A673 (cell line): ENCODE data around the gene PPT1. TPM values are rescaled to one million over a fixed set of nuclear protein-coding genes. Genes with fewer than 3 reads are reported as not detected.
"Not testable (repeated sequence)": the region's sequence is repeated elsewhere in the genome, so short reads cannot be mapped to it uniquely, and the experiment has no call there.

Experiments used
- BruUV-seq: library from RNA; stranded (reverse); fragments of 400-500 nt; replicated peaks from 2 replicates; lab custom pipeline; 2021; lab: Mats Ljungman, UMichigan
- CTCF ChIA-PET: fragments of 300-600 bp; sonication (Branson Sonifier 250); formaldehyde crosslinking; loops from one replicate; lab custom pipeline; 2022; ENCODE audit warnings: antibody characterized with exemption; lab: Charles Lee
- POLR2A ChIA-PET: fragments of 300-600 bp; sonication (Branson Sonifier 250); formaldehyde crosslinking; loops from one replicate; lab custom pipeline; 2022; ENCODE audit warnings: antibody characterized with exemption; ENCODE audit not compliant: low non-redundant PET; lab: Charles Lee
- DNase-seq: peaks from one replicate; pipeline ENCODE4 v3.0.0-alpha.2; 2015; ENCODE audit warnings: low spot score
- H3K27ac ChIP-seq: fragments of 200-600 bp; sonication (generic); 2 replicates; pipeline ENCODE4 v1.5.1; 2016; ENCODE audit warnings: mixed run types, low read depth, mild to moderate bottlenecking, mixed read lengths, antibody characterized with exemption, low read length; ENCODE audit not compliant: poor library complexity, severe bottlenecking
- H3K27me3 ChIP-seq: fragments of 200-600 bp; sonication (generic); replicated peaks from 2 replicates; pipeline ENCODE4 v1.6.1; 2017; ENCODE audit warnings: mixed run types, low read depth, mild to moderate bottlenecking, mixed read lengths, antibody characterized with exemption, low read length; ENCODE audit not compliant: insufficient read depth, poor library complexity
- H3K36me3 ChIP-seq: fragments of 200-600 bp; sonication (generic); 2 replicates; pipeline ENCODE4 v1.6.1; 2016; ENCODE audit warnings: mixed run types, mild to moderate bottlenecking, mixed read lengths, antibody characterized with exemption, low read length; ENCODE audit not compliant: insufficient read depth, poor library complexity, severe bottlenecking
- H3K4me1 ChIP-seq: fragments of 200-600 bp; sonication (generic); 2 replicates; pipeline ENCODE4 v1.6.1; 2017; ENCODE audit warnings: mixed run types, mild to moderate bottlenecking, mixed read lengths, antibody characterized with exemption, low read length; ENCODE audit not compliant: insufficient read depth, poor library complexity, severe bottlenecking
- H3K4me3 ChIP-seq: fragments of 200-600 bp; sonication (generic); 2 replicates; pipeline ENCODE4 v1.5.1; 2016; ENCODE audit warnings: low read depth, mixed run types, mild to moderate bottlenecking, mixed read lengths, low read length; ENCODE audit not compliant: poor library complexity, severe bottlenecking
- H3K9me3 ChIP-seq: fragments of 200-600 bp; sonication (generic); 2 replicates; pipeline ENCODE4 v1.6.1; 2016; ENCODE audit warnings: mixed run types, low read depth, mild to moderate bottlenecking, mixed read lengths, antibody characterized with exemption, low read length; ENCODE audit not compliant: poor library complexity, severe bottlenecking
- CTCF ChIP-seq: fragments of 300-800, 200-600 bp; sonication (generic); conservative IDR thresholded peaks from 2 replicates; pipeline ENCODE4 v1.5.1; 2017; ENCODE audit warnings: low read depth, mild to moderate bottlenecking, antibody characterized with exemption, low read length, moderate library complexity, mixed read lengths
- EZH2 ChIP-seq: fragments of 200-600 bp; sonication (generic); IDR thresholded peaks from 2 replicates; pipeline ENCODE4 v1.6.1; 2017; ENCODE audit warnings: borderline replicate concordance, low read depth, mild to moderate bottlenecking, mixed read lengths, antibody characterized with exemption, low read length; ENCODE audit not compliant: poor library complexity, severe bottlenecking
- intact Hi-C: fragments of 100-400 bp; cut with micrococcal nuclease; formaldehyde crosslinking; loops from one replicate; pipeline ENCODE4 v1.10.0; 2022; ENCODE audit not compliant: unreplicated experiment
- total RNA-seq: library from RNA; stranded (reverse); gene quantifications from 2 replicates; pipeline ENCODE4 v1.2.3, GENCODE V29; 2021

Gene PPT1
- total RNA-seq, 1 experiment from 2014 or later = 76.3 TPM

GRCh38 chr1:40092241-40092640 is 4.8 kb downstream of the PPT1 start:
- ChIA-PET POLR2A (no interaction called here), CTCF (no interaction called here)
- no peaks in the 10 kb centered on the region for H3K27me3 ChIP-seq
- peaks cover 11% of the 10 kb centered on the region for H3K4me1 ChIP-seq
- TF ChIP-seq EZH2 (no peak), CTCF (no peak)
- H3K36me3 ChIP-seq = peaks cover 37% of the 10 kb centered on the region
- H3K4me3 ChIP-seq = no peak overlapping the region
- intact Hi-C loops = no loop called here
- BruUV-seq = no TSS peak
- DNase-seq = no peak
- no peak overlapping the region for H3K27ac ChIP-seq
- no peaks in the 10 kb centered on the region for H3K9me3 ChIP-seq

GRCh38 chr1:40090652-40091355 is 6.2 kb downstream of the PPT1 start:
- Histone ChIP-seq H3K4me3 (no peak overlapping the region), H3K36me3 (peaks cover 37% of the 10 kb centered on the region), H3K27me3 (no peaks in the 10 kb centered on the region), H3K4me1 (peaks cover under 1% of the 10 kb centered on the region), H3K27ac (no peak overlapping the region), H3K9me3 (no peaks in the 10 kb centered on the region)
- DNase-seq = no peak
- ChIA-PET CTCF (interaction anchor here (0.6 kb wide), 1 partner anchor 1721 kb away, joined by 3 read pairs; no protein-coding TSS in a partner anchor), POLR2A (no interaction called here)
- TF ChIP-seq EZH2 (no peak), CTCF (no peak)
- intact Hi-C loops = no loop called here
- BruUV-seq = no TSS peak

GRCh38 chr1:40084750-40085149 is 12.3 kb downstream of the PPT1 start:
- H3K27ac ChIP-seq, BruUV-seq, H3K27me3 ChIP-seq, H3K4me3 ChIP-seq, H3K9me3 ChIP-seq, H3K4me1 ChIP-seq: not testable (repeated sequence)
- CTCF ChIA-PET = interaction anchor here (0.6 kb wide), 1 partner anchor 231 kb away, joined by 5 read pairs; no protein-coding TSS in a partner anchor
- intact Hi-C loops = loop anchor here (10.0 kb wide), 1 partner anchor 320 kb away; no protein-coding TSS in a partner anchor
- TF ChIP-seq CTCF = peak; percentile 66
- peaks cover 27% of the 10 kb centered on the region for H3K36me3 ChIP-seq
- POLR2A ChIA-PET = interaction anchor here (0.6 kb wide), 1 partner anchor 24 kb away, joined by 6 read pairs; no protein-coding TSS in a partner anchor
- DNase-seq = peak; percentile 51
